HTR-8/SVneo (cell line): Measurements from ENCODE around the gene SUMF1.
A peak's percentile ranks its signal among the peaks of the same experiment; 100 is the strongest.

Experiments
- DNase-seq: peaks from one replicate; pipeline ENCODE4 v3.0.0; 2011; ENCODE audit warnings: low spot score, mixed read lengths; ENCODE audit not compliant: insufficient read length
- FAIRE-seq: peaks from 2 replicates; lab custom pipeline; 2011; peaks lifted over from hg19 to GRCh38; lab: Jason Lieb, UNC

Gene SUMF1

DNA sequence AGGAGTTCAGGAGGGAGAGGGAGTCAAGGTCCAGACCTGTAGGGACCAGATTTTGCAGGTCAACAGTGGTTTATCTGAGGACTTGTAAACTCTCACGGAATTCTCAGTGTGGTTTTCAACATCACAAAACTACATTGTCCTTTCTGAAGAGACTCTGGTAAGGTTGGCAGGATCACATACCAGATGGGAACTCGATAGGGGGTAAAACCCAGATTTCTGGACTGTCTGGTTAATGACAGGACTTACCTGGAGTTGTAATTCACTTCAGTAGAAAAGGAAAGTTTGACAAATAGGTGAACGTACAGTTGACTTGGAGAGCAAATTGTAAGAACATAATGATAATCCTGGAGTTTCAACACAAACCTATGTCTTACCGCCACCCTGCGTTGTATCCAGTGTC, 31.4 kb upstream of the SUMF1 start:
- FAIRE-seq = no peak
- no peak for DNase-seq

DNA sequence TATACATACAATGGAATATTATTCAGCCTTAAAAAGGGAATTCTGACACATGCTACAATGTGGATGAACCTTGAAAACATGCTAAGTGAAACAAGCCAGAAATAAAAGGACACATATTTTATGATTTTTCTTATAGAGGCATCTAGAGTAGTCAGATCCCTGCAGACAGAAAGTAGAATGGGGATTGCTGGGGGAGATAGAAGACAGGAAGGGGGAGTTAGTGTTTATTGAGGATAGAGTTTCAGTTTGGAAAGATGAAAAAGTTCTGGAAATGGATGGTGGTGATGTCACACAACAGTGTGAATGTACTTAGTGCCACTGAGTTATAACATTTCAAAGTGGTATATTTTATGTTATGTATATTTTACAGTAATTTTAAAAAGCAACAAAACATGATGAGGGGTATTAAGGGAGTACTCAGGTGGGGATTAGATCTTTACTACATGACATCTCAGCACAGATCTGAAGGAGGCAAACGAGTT, 30.8 kb upstream of the SUMF1 start:
- no peak for DNase-seq
- FAIRE-seq = no peak

DNA sequence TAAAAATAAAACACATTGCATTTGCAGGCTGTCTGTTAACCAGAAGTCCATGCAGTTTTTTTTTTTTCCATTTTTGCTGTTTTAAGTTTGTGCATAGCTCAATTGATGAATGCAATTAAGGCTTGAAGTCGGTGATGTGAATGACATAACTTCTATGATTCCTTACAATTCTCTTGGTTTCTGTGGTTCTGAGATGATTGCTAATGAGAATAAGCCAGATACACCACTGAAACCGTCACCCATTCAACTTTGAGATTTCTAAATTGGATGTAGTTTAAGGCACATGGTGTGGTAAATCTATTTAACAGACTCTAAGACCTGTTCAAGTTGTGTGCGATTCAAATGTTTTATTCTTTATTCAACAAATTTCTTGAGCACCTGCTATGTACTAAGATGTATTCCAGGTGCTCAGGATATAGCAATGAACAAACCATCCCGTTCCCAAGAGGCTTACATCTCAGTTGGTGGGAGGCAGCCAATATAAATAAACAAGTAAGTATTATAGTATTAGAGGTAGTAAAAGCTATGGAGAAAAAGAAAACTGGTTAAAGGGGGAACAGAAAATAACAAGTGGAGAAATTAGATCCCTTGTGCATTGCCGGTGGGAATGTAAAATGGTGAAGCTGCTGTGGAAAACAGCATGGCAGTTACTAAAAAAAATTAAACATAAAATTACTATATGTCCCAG, 30.1 kb upstream of the SUMF1 start:
- no peak for FAIRE-seq

DNA sequence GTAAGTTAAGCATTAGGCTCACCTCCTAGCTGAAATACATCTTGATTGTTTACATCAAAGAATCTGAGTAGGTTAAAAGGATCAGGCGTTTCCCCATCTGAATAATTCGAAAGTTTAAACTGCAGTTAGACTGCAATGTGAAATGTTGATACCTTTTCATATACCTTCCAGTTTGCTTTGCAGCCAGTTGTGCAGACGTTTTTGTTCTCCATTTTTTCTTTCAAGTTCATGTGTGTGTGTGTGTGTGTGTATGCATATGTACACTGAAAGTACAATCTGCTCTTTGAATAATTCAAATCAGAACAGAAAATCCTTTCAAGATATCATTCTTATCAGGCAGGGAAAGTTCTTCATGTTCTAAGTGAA, 29.0 kb upstream of the SUMF1 start:
- FAIRE-seq (no peak), DNase-seq (no peak)

More for the DNA sequence above, 30.1 kb upstream of the SUMF1 start:
- DNase-seq = no peak

DNA sequence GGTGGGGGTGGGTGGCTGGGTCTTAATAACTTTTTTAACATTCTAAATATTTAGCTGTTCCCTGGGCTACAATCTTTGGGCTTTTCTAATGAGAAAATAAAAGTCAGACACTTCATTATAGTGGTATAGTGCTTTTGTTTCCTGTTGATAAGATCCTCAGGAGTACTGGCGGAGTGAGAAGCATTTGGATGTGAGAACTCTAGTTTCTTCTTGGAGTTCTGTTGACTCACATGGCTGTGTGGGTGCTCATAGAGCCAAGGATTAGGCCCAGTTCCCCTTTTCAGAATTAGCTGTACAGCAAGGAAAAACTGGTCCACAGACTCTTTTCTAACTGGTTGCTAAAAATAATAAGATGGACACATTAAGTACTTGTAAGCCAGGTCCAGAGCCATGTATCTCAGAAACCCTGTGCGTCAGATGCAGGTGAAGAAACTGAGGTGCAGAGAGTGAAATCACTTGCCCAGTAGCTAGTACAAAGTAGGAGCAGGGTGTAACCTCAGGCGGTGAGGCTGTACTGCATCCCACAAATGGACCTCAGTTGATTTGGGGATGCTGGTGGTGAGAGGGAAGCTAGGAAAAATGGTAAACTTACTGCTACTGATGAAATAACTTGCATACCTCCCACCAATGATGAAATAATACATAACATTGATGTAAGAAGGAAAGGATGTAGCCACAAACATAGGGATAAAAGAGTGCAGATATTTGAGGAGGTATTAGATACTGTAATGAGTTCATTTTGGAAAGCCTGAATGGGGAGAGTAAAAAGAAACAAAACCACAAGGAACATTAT, 28.4 kb upstream of the SUMF1 start:
- FAIRE-seq = no peak
- no peak for DNase-seq

DNA sequence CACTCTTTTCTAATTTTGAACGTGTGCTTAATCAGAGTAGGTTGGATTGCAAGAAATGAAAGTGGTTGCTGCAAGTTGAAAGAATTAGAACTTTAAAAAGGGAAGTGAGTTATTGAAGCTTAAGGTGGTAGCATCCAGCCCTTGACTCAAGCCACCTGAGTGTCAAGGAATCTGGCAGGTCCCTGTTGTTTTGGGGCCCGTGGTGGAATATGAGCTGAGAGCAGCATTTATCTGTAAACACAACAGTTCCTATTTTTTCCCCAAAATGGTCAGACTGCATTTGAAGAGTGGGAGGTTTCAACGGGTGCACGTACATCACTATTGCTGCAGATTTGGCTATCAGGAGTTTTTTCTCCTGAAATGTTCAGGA, 27.8 kb upstream of the SUMF1 start:
- DNase-seq = no peak

DNA sequence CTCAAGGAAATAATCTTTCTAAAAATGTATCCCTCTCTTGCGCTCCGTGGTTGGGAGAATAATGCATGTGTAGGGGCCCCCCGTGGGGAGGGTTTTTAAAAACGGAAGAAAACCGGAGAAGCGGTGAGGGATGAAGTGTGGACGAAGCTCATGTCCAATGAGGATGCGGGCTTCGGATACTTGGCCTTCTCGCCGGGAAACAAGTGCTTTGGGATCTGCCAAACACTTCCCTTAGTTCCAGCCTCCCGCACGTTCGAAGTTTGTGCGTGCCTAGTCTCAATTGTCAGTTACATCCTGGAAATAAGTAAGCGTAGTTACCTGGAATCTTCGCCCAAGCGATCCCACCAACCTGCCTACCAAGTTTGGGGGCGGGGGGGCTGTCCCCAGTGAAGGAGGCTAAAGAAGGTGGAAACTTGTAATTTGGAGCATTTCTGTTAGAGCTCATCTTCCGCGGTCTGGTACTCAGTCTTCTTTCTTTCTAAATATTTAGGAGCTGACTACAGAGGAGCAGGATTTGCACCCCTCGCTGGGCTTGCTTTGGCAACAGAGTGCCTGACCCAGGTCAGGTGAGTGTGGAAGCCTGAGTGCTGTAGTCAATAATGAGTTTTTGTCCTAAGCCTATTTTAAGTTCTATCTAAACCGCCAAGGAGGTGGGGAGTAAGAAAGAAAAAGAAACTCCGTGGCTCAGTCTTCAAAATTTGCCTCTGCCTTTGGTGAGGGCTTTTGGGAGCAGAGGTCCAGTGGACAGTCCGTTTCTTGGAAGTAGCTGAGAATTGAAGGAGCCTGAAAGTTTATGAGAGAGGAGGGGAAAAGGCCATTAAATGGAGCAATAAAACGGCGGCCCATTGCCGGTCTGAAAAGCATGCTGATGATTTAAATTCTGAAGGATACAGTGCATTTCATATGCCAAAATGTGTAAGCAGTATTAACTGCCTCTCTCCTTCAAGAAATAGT, 27.1 kb upstream of the SUMF1 start:
- DNase-seq (no peak), FAIRE-seq (no peak)

More for the DNA sequence above, 27.8 kb upstream of the SUMF1 start:
- FAIRE-seq = no peak

DNA sequence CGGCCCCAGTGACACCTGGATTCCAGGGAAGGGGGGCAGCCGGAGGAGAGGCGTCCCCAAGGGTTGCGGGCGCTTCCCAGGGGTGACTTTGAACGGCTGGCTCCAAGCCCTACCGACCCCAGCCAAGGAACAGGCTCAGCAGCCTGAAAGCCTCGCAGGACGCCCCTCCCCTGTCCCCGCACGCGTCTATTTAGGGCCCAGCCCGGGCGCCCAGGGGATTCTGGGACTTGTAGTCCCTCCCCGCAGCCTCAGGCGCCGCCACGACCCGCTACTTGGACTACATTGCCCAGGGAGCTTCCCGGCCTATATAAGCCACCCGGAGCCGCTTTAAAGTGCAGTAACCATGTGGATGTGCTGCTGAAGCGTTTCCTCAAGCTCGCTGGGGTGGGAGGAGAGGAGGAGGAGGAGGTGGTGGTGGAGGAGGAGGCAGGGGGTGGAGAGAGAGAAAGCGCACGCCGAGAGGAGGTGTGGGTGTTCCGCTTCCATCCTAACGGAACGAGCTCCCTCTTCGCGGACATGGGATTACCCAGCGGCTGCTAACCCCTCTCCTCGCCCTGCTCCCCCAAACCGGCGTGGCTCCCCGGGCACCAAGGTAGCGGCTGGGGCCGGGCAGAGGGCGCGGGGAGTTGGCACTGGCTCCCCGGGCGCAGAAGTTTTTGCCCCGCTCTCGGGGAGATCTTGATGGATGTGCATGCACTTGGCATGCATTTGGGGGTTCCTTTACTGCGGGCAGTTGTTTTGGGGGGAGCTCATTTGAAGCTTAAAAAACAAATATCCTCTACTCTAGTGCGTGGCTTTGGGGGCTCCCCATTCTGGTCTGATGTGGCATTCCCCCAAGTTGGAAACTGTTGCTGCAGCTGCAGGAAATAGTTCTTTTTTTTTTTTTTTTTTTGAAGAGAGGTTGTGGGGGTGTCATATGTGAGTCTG, 26.2 kb upstream of the SUMF1 start, which contains the start of gene ITPR1:
Gene ITPR1 (plus strand): TSS at position 335 of the 927 bp plus-strand sequence. CDS start 23,144 bp downstream, outside the sequence.
- FAIRE-seq (peak; percentile 28), DNase-seq (peak; percentile 90)

DNA sequence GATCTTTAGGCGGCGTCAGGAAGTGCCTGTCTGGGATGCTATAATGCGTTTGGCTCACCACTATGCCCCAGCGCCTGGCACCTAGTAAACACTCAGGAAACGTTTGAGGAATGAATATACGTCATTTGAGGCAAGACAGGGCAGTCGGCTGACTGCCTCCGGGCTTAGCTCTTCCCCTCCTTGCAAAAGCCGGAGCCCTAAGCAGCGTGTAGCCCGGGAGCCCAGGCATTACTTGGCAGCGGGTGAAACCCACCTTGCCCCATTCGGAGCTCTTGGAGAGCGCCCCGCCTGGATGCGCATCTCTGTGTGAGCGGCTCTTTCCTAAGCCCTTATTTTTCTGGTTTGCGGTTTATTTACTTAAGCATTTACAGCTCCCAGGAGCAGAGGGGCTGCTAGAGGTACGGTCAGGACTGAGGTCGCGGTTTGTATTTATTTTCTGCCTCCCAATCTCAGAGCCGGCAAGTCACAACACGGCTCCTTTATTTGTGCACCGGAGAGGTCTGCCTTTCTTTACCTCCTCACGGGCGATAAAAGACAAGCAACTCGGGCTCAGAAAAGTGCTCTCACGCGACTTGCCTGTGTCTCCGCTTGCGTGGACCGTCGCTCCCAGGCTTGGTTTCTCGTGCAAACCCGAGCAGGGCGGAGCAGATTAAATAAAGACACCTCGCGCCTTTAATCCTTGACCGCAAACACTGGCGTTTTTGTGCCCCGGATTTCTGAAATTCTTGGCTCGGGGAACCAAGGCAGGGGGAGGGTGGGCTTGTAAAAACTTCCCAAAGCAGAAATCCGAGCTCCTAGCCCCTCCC, 25.3 kb upstream of the SUMF1 start:
- peak; percentile 40 for DNase-seq
- no peak for FAIRE-seq

DNA sequence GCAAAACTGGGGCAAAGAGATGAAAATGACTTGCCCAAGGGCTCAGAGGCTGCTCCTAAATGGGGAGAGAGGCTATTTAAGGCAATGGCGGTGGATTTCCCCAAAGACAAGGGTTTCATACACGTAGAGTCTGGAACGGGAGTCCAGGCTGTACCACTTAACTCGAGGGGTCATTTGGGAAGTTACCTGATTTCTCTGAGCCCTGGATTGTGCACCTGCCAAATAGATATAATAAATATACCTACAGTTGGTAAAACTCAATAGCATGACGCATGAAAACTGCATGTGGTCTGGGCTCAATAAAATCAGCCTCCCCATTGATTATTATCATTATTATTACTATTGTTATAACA, 24.8 kb upstream of the SUMF1 start:
- FAIRE-seq = no peak

DNA sequence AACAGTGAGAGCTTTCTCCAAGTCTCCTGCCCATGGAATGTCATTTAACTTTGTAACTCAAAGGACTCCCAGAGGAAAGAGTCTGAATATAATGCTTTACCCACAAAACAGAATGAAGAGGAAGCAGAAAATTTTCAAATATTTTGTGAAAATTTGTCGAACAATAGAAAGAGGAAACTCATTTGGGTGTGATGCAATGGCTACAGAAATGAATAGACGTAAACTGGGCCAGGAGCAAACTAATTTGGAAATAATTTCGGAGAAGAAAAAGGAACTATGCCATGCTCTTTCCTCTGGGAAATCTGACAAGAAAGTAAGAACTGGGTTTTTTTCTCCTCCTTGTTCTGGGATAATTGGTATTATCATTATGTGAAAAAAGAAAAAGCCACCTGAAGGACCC, 11.2 kb upstream of the SUMF1 start:
- FAIRE-seq (no peak), DNase-seq (no peak)

More for the DNA sequence above, 24.8 kb upstream of the SUMF1 start:
- no peak for DNase-seq

DNA sequence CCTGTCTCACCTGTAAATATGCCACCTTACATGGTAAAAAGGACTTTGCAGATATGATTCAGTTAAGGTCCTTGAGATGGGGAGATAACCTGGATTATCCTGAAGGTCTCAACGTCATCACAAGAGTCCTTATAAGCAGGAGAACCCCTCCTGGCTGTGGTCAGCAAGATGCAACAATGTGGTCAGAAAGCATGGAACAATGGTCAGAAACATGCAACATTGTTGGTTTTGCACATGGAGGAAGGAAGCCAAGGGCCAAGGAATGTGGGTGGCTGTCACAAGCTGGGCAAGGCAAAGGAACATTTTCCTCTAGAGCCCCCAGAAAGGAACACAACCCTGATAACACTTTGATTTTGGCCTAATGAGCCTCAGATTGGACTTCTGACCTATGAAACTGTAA, 9.4 kb upstream of the SUMF1 start:
- no peak for FAIRE-seq
- no peak for DNase-seq

DNA sequence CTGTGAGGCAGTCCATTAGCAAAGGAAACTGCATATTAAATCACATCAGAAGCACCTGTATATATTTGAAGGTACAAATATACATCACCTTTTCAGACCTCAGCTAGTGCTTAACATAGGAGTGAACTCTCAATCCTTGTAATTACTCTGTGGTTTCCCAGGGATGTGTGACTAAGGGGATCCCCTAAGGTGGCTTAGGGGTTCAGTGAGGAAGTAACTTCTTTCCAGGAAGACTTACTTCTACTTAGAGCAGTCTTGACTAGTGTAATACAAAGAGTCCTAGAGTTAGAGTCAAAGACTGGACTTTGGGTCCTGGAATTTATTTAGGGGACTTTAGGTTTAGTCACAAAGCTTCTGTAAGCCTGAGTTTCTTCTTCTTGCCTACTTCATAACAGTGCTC, 8.7 kb upstream of the SUMF1 start:
- FAIRE-seq = no peak

DNA sequence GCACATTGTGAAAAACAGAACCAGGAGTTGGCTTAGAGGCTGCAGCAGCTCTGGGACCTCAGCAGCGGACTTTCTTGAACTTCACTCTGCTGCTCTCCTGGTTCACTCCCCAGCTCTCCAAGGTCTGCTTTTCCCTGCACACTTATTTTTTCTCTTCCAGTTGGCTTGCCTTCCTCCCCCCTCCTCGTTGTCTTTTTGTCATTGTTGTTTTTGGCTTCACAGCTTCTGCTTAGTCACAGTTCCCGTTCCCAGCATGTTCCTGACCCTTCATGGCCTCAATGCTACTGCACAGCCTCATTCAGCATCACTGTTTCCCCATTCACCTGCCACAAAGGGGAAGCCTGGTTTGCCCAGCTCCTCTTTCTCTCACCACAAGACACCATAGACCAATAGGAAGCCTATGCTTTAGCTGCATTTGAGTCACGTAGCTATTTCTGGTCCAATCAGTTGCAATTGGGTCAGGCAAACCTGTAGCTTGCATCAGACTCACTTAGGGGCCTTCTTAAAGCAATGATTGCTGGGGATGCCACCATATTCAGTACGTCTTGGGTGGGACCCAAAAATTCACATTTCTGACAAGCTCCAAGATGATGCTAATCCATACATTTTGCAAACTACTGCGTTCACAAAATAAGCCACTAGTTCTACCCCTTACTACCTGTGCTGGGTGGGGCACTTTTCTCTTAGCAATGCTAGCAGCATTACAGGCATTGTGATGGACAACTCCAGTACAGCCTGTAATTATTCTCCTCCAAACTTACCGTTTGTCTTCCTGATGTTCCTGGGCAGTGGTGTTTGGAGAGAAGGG, 7.8 kb upstream of the SUMF1 start:
- DNase-seq (no peak), FAIRE-seq (no peak)

More for the DNA sequence above, 8.7 kb upstream of the SUMF1 start:
- DNase-seq = no peak

DNA sequence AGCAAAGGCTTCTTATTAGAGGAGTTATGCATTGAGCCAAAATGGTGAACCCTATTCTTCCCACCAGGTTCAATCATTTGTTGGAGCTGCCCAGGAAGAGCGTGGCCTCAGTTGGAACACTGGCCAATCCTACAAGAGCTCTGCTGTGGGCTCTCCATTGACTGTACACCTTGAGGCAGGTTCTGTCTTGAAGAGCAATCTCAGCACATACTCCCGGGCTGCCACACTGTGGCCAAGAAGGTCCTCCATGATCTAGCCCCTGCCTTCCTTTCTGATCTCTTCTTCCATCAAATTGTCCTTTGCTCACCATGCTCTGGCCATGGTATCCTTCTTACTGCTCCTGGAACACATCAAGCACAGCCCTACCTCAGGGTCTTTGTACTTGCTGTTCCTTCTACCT, 5.7 kb upstream of the SUMF1 start:
- DNase-seq (no peak), FAIRE-seq (no peak)

DNA sequence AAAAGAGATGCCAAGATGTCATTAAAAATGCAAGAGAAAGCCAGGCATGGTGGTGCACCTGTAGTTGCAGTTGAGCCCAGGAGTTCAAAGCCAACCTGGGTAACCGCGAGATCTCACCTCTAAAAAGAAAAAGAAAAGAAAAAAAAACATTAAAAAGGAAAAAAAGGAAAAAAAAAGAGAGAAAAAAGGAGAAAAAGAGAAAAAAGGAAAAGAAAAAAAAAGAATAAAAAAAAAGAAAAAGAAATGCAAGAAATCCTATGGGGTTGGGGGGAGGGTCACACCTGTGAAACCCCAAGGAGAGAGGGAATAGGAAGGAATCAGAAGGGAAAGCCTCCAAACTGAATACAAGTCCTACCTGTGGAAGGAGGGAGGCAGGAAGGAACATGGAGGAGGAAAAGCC, 5.2 kb upstream of the SUMF1 start:
- FAIRE-seq = no peak

DNA sequence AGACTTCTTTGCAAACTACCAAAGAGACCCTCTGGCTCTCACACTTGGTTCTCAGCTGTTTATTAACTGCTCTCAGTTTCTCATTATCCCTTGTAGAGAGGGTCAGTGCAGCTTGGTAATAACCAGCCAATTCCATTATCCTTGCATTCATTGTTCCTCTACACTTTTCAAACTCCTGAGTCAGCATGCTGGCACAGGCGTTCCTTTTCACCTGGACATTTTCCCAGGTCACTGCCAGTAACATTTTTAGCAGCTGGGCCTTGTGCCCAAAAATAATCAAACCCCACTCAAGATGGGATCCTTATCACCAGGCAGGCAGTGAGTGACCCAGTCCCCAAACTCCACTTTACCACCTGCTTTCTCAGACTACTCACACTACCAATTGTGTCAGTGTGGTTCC, 4.8 kb upstream of the SUMF1 start:
- no peak for DNase-seq
- FAIRE-seq = no peak

More for the DNA sequence above, 5.2 kb upstream of the SUMF1 start:
- no peak for DNase-seq

DNA sequence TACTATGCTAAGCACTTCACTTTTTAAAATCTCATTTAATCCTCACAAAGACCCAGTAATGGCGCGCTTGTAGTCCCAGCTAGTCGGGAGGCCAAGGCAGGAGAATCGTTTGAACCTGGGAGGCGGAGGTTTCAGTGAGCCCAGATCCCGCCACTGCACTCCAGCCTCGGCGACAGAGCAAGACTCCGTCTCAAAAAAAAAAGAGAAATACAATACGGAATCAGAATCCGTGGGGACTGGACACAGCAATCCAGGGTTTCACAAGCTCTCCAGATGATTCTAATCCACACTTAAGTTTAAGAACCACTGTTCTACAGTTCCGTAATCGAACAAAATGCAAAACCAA, 426 bp upstream of the SUMF1 start:
- FAIRE-seq = no peak

More for the DNA sequence above, 426 bp upstream of the SUMF1 start:
- no peak for DNase-seq
